Panc1 (cell line): ENCODE results near the gene TP53BP2. TPM values are rescaled to one million over a fixed set of nuclear protein-coding genes. Genes with fewer than 3 reads are reported as not detected.
"Not testable (repeated sequence)": the region's sequence is repeated elsewhere in the genome, so short reads cannot be mapped to it uniquely, and the experiment has no call there.

Experiments used
- ATAC-seq: fragments of 200-7000 bp; cut with Tn5 transposase; 2 replicates; pipeline ENCODE4 v1.9.1; 2020; ENCODE audit warnings: mild to moderate bottlenecking, moderate library complexity
- BruUV-seq: library from RNA; stranded (reverse); fragments of 400-500 nt; replicated peaks from 2 replicates; lab custom pipeline; 2021; lab: Mats Ljungman, UMichigan
- CTCF ChIA-PET: fragments of 300-600 bp; sonication (Branson Sonifier 250); formaldehyde crosslinking; loops from one replicate; lab custom pipeline; 2022; ENCODE audit warnings: antibody characterized with exemption; lab: Charles Lee
- POLR2A ChIA-PET: fragments of 300-600 bp; sonication (Branson Sonifier 250); formaldehyde crosslinking; loops from one replicate; lab custom pipeline; 2022; ENCODE audit warnings: antibody characterized with exemption; lab: Charles Lee
- DNase-seq: peaks from one replicate; pipeline ENCODE4 v3.0.0-alpha.2; 2010; ENCODE audit warnings: low read depth, low spot score
- H3K27ac ChIP-seq: 2 replicates; pipeline ENCODE4 v1.5.1; 2011; ENCODE audit warnings: mild to moderate bottlenecking, low read length, inconsistent platforms
- H3K27me3 ChIP-seq: fragments of 200-500 bp; sonication (Bioruptor generic); 2 replicates; pipeline ENCODE4 v1.6.0; 2014; ENCODE audit warnings: low read length, inconsistent platforms; ENCODE audit not compliant: control insufficient read depth, insufficient read depth
- H3K36me3 ChIP-seq: fragments of 200-500 bp; sonication (Bioruptor generic); 2 replicates; pipeline ENCODE4 v1.5.1; 2014; ENCODE audit warnings: inconsistent platforms, mild to moderate bottlenecking, low read length, moderate library complexity; ENCODE audit not compliant: control insufficient read depth, insufficient read depth
- H3K4me1 ChIP-seq: 2 replicates; pipeline ENCODE4 v1.5.1; 2011; ENCODE audit warnings: inconsistent platforms, mild to moderate bottlenecking, low read length, moderate library complexity; ENCODE audit not compliant: control insufficient read depth, insufficient read depth
- H3K4me3 ChIP-seq, 2 experiments: 2 replicates each; pipeline ENCODE4 v1.5.1; 2011 to 2012; ENCODE audit warnings: low read depth in 2 of 2, low read length in 2 of 2, mild to moderate bottlenecking in 2 of 2, inconsistent platforms in 1 of 2, moderate library complexity in 1 of 2
- H3K9me3 ChIP-seq: fragments of 200-500 bp; sonication (Bioruptor generic); 2 replicates; pipeline ENCODE4 v1.5.1; 2014; ENCODE audit warnings: low read depth, mild to moderate bottlenecking, inconsistent platforms, low read length, moderate library complexity; ENCODE audit not compliant: control insufficient read depth, insufficient read depth
- POLR2AphosphoS5 ChIP-seq: IDR thresholded peaks from 2 replicates; pipeline ENCODE4 v1.6.1; 2012; ENCODE audit warnings: mild to moderate bottlenecking, low read depth, low read length, moderate library complexity
- REST ChIP-seq, 2 experiments: IDR thresholded peaks; 2 replicates each; pipeline ENCODE4 v1.6.1; 2011 to 2012; ENCODE audit warnings: low read depth in 2 of 2, control low read depth in 1 of 2, low read length in 1 of 2, mild to moderate bottlenecking in 1 of 2, moderate library complexity in 1 of 2; ENCODE audit not compliant: insufficient read depth in 1 of 2
- SIN3A ChIP-seq: IDR thresholded peaks from 2 replicates; pipeline ENCODE4 v1.6.1; 2012; ENCODE audit warnings: low read depth, mild to moderate bottlenecking, low read length, moderate library complexity, borderline replicate concordance; ENCODE audit not compliant: insufficient read depth
- TCF7L2 ChIP-seq: IDR thresholded peaks from 2 replicates; pipeline ENCODE4 v1.6.1; 2011; ENCODE audit warnings: mild to moderate bottlenecking, low read depth, low read length, inconsistent platforms
- in situ Hi-C: cut with HindIII; loops from 2 replicates; pipeline ENCODE4 v1.10.0; 2016; ENCODE audit warnings: low sequenced_read_pairs, low pct_unique_long_range_greater_than_20kb
- intact Hi-C: fragments of 100-400 bp; cut with micrococcal nuclease; formaldehyde crosslinking; loops from one replicate; pipeline ENCODE4 v1.10.0; 2022; ENCODE audit not compliant: unreplicated experiment
- total RNA-seq: library from RNA; stranded (reverse); gene quantifications from one replicate; pipeline ENCODE4 v1.2.1, GENCODE V29; 2021; ENCODE audit not compliant: unreplicated experiment
- TF ChIP-seq, protein P1 (sequence below): fragments of 450-650 bp; IDR thresholded peaks from 2 replicates; pipeline ENCODE4 v1.5.1; 2017; ENCODE audit warnings: mild to moderate bottlenecking

The TP53BP2 gene
- total RNA-seq, 1 experiment from 2014 or later: 51.4 TPM

DNA sequence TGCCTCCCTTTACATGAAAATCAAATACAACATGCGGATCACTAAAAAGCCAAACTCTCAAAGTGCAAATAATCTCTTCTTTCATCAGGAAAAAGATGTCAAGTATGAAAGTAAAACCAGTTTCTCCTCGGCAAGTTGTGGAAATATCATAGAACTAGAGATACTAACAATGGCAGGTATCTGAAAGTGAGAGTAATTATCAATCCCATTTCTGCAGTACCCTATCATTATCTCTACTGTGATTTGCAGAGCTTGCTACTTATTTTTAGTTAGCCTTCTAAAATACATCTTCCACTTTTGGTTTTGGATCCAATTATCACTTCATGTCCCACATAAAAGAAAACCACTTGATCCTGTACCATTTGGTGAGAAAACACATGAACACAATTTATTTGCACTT, 3.0 kb downstream of the TP53BP2 start:
- no peak for DNase-seq
- in situ Hi-C loops: no loop called here

DNA sequence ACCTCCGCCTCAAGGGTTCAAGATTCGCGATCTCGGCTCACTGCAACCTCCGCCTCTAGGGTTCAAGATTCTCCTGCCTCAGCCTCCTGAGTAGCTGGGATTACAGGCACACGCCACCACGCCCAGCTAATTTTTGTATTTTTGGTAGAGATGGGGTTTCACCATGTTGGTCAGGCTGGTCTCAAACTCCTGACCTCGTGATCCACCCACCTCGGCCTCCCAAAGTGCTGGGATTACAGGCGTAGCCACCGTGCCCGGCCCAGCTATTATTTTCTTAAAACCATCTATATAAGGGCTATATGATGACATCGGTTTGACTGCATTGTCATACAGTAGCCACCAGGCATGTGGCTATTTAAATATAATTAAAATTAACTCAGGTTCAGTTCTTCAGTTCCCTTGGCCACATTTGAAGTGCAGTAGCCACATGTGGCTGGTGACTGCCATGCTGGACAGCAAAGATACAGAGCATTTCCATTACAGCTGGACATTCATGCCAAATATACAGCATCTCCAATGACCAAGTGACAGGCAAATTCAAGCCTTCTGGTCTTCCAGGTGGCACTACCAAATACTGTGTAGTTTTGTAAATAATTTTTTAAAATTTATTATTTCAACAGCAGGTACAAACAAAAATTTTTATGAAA, 3.6 kb downstream of the TP53BP2 start:
- DNase-seq, in situ Hi-C loops, ATAC-seq, H3K27me3 ChIP-seq, H3K27ac ChIP-seq, BruUV-seq, H3K4me3 ChIP-seq, H3K36me3 ChIP-seq, intact Hi-C loops, H3K9me3 ChIP-seq, POLR2A ChIA-PET: not testable (repeated sequence)
- peaks cover 44% of the 10 kb centered on the region for H3K4me1 ChIP-seq
- CTCF ChIA-PET: interaction anchor here (0.6 kb wide), 1 partner anchor 9 kb away, joined by 3 read pairs; no protein-coding TSS in a partner anchor

More for the DNA sequence above, 3.0 kb downstream of the TP53BP2 start:
- ATAC-seq: no peak
- Histone ChIP-seq H3K4me1 (peaks cover 38% of the 10 kb centered on the region), H3K9me3 (no peaks in the 10 kb centered on the region), H3K27ac (no peak overlapping the region), H3K27me3 (no peaks in the 10 kb centered on the region), H3K36me3 (no peaks in the 10 kb centered on the region; the same call in 1 of the 2 replicates), H3K4me3 (no peak overlapping the region)
- TF ChIP-seq TCF7L2: no peak
- no peak for TF ChIP-seq SIN3A
- no peak for TF ChIP-seq REST (IDR thresholded peaks at IDR 0.05; ENCODE audit: insufficient read depth in 1 of 2, low read depth in 2 of 2, low read length in 1 of 2)
- TF ChIP-seq POLR2AphosphoS5: no peak
- TF ChIP-seq, protein P1, sequence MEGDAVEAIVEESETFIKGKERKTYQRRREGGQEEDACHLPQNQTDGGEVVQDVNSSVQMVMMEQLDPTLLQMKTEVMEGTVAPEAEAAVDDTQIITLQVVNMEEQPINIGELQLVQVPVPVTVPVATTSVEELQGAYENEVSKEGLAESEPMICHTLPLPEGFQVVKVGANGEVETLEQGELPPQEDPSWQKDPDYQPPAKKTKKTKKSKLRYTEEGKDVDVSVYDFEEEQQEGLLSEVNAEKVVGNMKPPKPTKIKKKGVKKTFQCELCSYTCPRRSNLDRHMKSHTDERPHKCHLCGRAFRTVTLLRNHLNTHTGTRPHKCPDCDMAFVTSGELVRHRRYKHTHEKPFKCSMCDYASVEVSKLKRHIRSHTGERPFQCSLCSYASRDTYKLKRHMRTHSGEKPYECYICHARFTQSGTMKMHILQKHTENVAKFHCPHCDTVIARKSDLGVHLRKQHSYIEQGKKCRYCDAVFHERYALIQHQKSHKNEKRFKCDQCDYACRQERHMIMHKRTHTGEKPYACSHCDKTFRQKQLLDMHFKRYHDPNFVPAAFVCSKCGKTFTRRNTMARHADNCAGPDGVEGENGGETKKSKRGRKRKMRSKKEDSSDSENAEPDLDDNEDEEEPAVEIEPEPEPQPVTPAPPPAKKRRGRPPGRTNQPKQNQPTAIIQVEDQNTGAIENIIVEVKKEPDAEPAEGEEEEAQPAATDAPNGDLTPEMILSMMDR: no peak
- POLR2A ChIA-PET: no interaction called here
- BruUV-seq: no TSS peak
- CTCF ChIA-PET: interaction anchor here (0.6 kb wide), 1 partner anchor 10 kb away, joined by 3 read pairs; no protein-coding TSS in a partner anchor
- intact Hi-C loops: no loop called here

DNA sequence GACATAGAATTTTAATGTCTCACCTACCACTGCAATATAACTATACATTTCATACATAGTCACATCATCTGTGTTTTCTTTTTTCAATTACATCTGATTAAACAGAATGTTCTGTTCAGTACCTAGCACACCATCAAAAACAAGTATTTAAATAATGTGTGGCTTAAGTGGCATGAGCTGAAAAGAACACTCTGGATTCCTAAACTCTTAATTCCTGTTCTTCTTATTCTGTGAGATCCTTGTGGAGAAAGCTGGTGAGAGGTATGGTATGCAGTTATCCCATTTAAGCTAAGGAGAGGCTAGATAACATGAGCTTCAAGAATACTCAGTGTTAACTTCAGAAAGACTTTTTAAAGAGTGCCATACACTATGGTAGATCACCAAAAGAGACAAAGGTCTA, 5.5 kb downstream of the TP53BP2 start:
- intact Hi-C loops: no loop called here
- Histone ChIP-seq H3K9me3 (no peaks in the 10 kb centered on the region), H3K27me3 (no peaks in the 10 kb centered on the region), H3K27ac (peak overlapping the region; percentile 29; the same call in 1 of the 2 replicates), H3K4me1 (peaks cover 53% of the 10 kb centered on the region), H3K4me3 (no peak overlapping the region), H3K36me3 (no peaks in the 10 kb centered on the region; the same call in 1 of the 2 replicates)
- TF ChIP-seq POLR2AphosphoS5 (no peak), TCF7L2 (no peak), REST (IDR thresholded peaks at IDR 0.05; ENCODE audit: insufficient read depth in 1 of 2, low read depth in 2 of 2, low read length in 1 of 2) (no peak), SIN3A (no peak)
- TF ChIP-seq, protein P1: no peak
- no TSS peak for BruUV-seq
- ChIA-PET POLR2A (no interaction called here), CTCF (no interaction called here)
- no peak for ATAC-seq
- in situ Hi-C loops: no loop called here
- no peak for DNase-seq
